CD8-positive, alpha-beta memory T cell (primary cell): Measurements from ENCODE around the gene SLC38A3. TPM values are rescaled to one million over a fixed set of nuclear protein-coding genes. Genes with fewer than 3 reads are reported as not detected.

Experiments
- CTCF ChIA-PET: fragments of 350-600 bp; sonication (Branson Sonifier 250); formaldehyde crosslinking; loops from one replicate; lab custom pipeline; 2021; ENCODE audit warnings: antibody characterized with exemption; lab: Charles Lee
- POLR2A ChIA-PET: fragments of 350-600 bp; sonication (Branson Sonifier 250); formaldehyde crosslinking; loops from one replicate; lab custom pipeline; 2021; ENCODE audit warnings: antibody characterized with exemption; lab: Charles Lee
- DNase-seq, 5 donors: peaks; one replicate each; pipeline versions ENCODE4 v3.0.0 to v3.0.0-alpha.2; 2020 to 2022; ENCODE audit warnings: mixed read lengths in 1 of 5
- H3K27ac ChIP-seq: one replicate; pipeline ENCODE4 v1.7.0; 2013; ENCODE audit warnings: low read depth, mild to moderate bottlenecking, low read length, moderate library complexity
- H3K27me3 ChIP-seq: 2 replicates; pipeline ENCODE4 v1.7.0; 2013; ENCODE audit warnings: low read length, mild to moderate bottlenecking; ENCODE audit not compliant: insufficient read depth, poor library complexity, severe bottlenecking
- H3K36me3 ChIP-seq: 2 replicates; pipeline ENCODE4 v1.7.0; 2013; ENCODE audit warnings: mild to moderate bottlenecking, low read length, moderate library complexity; ENCODE audit not compliant: insufficient read depth
- H3K4me1 ChIP-seq: 2 replicates; pipeline ENCODE4 v1.7.0; 2013; ENCODE audit warnings: mild to moderate bottlenecking, low read length, moderate library complexity; ENCODE audit not compliant: insufficient read depth
- H3K4me3 ChIP-seq: 2 replicates; pipeline ENCODE4 v1.7.0; 2013; ENCODE audit warnings: mild to moderate bottlenecking, low read length
- H3K9me3 ChIP-seq: 2 replicates; pipeline ENCODE4 v1.7.0; 2013; ENCODE audit warnings: mild to moderate bottlenecking, low read length
- H3K27ac Mint-ChIP-seq, 8 donors: one replicate each; pipeline ENCODE4 v1.8.0; 2020 to 2021; ENCODE audit warnings: mixed read lengths in 8 of 8, mild to moderate bottlenecking in 6 of 8, inconsistent platforms in 3 of 8, moderate library complexity in 3 of 8
- H3K27me3 Mint-ChIP-seq, 2 donors: one replicate each; pipeline ENCODE4 v1.8.0; 2020 to 2021; ENCODE audit warnings: mixed read lengths in 2 of 2, mild to moderate bottlenecking in 1 of 2, moderate library complexity in 1 of 2
- H3K36me3 Mint-ChIP-seq, 3 donors: one replicate each; pipeline ENCODE4 v1.8.0; 2020 to 2021; ENCODE audit warnings: mixed read lengths in 3 of 3, inconsistent platforms in 1 of 3, mild to moderate bottlenecking in 1 of 3
- H3K4me1 Mint-ChIP-seq, 3 donors: one replicate each; pipeline ENCODE4 v1.8.0; 2020 to 2021; ENCODE audit warnings: mixed read lengths in 3 of 3, inconsistent platforms in 1 of 3, mild to moderate bottlenecking in 1 of 3
- H3K4me3 Mint-ChIP-seq, 7 donors: one replicate each; pipeline ENCODE4 v1.8.0; 2020 to 2021; ENCODE audit warnings: mixed read lengths in 7 of 7, mild to moderate bottlenecking in 6 of 7, moderate library complexity in 4 of 7, inconsistent platforms in 2 of 7
- H3K9me3 Mint-ChIP-seq, 5 donors: one replicate each; pipeline ENCODE4 v1.8.0; 2020 to 2022; ENCODE audit warnings: mixed read lengths in 5 of 5, mild to moderate bottlenecking in 3 of 5, moderate library complexity in 2 of 5, inconsistent platforms in 1 of 5
- polyA plus RNA-seq: library from polyadenylated mRNA; unstranded; fragments of 300-500 nt; fragmentation: Illumina TruSeq; gene quantifications from one replicate; pipeline ENCODE4 v1.2.3, GENCODE V29; 2021
- total RNA-seq, 2 experiments: library from RNA; stranded (reverse); gene quantifications; one replicate each; pipeline ENCODE4 v1.2.3, GENCODE V29; 2021

The SLC38A3 gene
- total and polyA plus RNA-seq, 3 experiments from 2014 or later = not detected

DNA sequence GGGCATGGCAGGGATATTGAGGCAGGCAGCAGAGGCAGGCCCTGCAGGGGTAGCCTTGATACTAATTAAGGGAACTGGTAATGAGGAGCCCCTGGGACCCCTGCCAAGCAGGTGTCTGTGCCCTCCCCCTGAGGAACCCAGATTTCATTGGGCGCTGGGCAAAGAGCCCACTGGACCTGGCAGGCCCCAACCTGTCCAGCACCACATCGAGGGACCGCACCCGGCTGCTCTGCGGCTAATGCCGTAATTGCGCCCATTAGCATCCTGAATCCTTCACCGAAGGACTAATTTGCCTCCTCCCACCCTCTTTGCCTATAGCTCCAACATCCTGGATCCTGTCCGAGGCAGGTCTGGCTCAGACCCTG, 50.2 kb downstream of the SLC38A3 start:
- Mint-ChIP-seq H3K9me3 (no peaks in the 10 kb centered on the region), H3K27me3 (peaks cover 0 to 2% of the 10 kb centered on the region in 2 donors), H3K27ac (peak overlapping the region in 2 of 8 donors; percentile 4 to 83), H3K36me3 (peaks cover 4 to 82% (median 5%) of the 10 kb centered on the region in 3 donors), H3K4me1 (peaks cover 10 to 32% (median 16%) of the 10 kb centered on the region in 3 donors), H3K4me3 (no peak overlapping the region)
- no peaks in the 10 kb centered on the region for H3K27me3 ChIP-seq
- no peak overlapping the region for H3K27ac ChIP-seq
- no peak for DNase-seq
- no peak overlapping the region for H3K4me3 ChIP-seq
- no peaks in the 10 kb centered on the region for H3K9me3 ChIP-seq
- H3K36me3 ChIP-seq = peaks cover 55% of the 10 kb centered on the region
- POLR2A ChIA-PET = no interaction called here
- H3K4me1 ChIP-seq = peaks cover 29% of the 10 kb centered on the region
- CTCF ChIA-PET = interaction anchor here (0.7 to 8.3 kb wide), 4 partner anchors 7 to 37 kb away, joined by 3 to 101 read pairs (median 5); no protein-coding TSS in a partner anchor

DNA sequence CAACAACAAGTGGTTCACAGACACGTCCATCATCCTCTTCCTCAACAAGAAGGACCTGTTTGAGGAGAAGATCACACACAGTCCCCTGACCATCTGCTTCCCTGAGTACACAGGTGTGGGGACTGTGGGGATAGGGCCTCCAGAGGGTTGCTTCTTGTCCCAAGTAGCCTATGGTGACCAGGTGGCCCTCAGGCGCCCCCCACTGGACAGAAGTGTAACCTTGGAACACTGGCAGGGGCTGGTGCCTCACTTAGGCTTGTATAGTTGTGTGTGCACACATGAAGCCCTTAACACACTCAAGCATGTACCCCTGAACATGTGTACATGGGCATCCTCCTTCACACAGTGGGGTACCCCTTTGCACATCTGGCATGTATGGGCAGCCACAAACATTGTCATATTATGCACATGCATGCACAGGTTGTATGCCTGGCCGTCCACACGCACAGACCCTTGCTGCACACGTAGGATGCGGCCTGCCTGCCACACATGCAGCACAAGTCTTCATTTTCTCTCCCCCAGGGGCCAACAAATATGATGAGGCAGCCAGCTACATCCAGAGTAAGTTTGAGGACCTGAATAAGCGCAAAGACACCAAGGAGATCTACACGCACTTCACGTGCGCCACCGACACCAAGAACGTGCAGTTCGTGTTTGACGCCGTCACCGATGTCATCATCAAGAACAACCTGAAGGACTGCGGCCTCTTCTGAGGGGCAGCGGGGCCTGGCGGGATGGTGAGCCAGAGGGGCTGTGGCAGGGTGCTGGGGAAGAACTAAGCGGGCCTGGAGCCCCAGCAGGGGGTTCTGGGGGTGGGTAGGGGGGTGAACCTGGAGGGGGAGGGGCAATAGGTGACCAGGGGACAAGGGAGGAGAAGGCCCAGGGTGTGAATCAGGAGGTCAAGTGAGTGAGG, 52.2 kb downstream of the SLC38A3 start:
- H3K27me3 Mint-ChIP-seq = peaks cover 0 to 2% of the 10 kb centered on the region in 2 donors
- peaks cover 12% of the 10 kb centered on the region for H3K4me1 ChIP-seq

DNA sequence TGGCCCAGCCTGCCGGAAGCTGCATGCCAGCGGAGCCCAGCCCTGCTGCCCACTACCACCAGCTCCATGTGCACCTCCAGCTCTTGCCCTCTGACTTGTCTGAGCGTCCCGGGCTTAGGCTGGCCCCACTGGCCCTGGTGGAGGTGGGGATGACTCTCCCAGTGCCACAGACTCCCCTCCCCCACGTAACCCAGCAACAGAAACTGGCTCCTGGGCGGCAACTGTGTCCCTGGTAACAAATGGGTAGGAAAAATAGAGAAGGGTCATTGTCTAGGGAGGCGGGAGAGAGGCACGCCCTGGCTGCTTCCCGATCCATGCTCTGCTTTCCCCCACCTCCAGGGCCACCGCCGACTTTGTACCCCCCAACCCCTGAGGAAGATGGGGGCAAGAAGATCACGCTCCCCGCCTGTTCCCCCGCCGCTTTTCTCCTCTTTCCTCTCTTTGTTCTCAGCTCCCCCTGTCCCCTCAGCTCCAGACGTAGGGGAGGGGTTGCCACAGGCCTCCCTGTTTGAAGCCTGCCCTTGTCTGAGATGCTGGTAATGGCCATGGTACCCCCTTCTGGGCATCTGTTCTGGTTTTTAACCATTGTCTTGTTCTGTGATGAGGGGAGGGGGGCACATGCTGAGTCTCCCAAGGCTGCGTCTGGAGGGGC, 53.1 kb downstream of the SLC38A3 start:
- DNase-seq = no peak
- H3K4me1 Mint-ChIP-seq = peaks cover 0 to 21% (median 12%) of the 10 kb centered on the region in 3 donors
- no peaks in the 10 kb centered on the region for H3K9me3 Mint-ChIP-seq
- no peaks in the 10 kb centered on the region for H3K27me3 ChIP-seq
- CTCF ChIA-PET = interaction anchor here (1.1 to 8.3 kb wide), 7 partner anchors 10 to 69 kb away, joined by 3 to 101 read pairs (median 7); partner anchors contain the start of gene GNAI2
- H3K4me3 ChIP-seq = no peak overlapping the region
- peaks cover 0 to 2% of the 10 kb centered on the region in 2 donors for H3K27me3 Mint-ChIP-seq
- H3K36me3 ChIP-seq = peaks cover 36% of the 10 kb centered on the region
- peaks cover 4 to 59% (median 5%) of the 10 kb centered on the region in 3 donors for H3K36me3 Mint-ChIP-seq
- peak overlapping the region in 1 of 7 donors; percentile 70 for H3K4me3 Mint-ChIP-seq
- H3K27ac Mint-ChIP-seq = no peak overlapping the region
- no peak overlapping the region for H3K27ac ChIP-seq
- no peaks in the 10 kb centered on the region for H3K9me3 ChIP-seq
- peaks cover 5% of the 10 kb centered on the region for H3K4me1 ChIP-seq
- POLR2A ChIA-PET = interaction anchor here (0.6 to 2.4 kb wide), 4 partner anchors 17 to 92 kb away, joined by 3 to 11 read pairs (median 8); partner anchors contain the start of genes GNAI2 and NPRL2

More for the DNA sequence above, 52.2 kb downstream of the SLC38A3 start:
- Histone ChIP-seq H3K4me3 (no peak overlapping the region), H3K36me3 (peaks cover 45% of the 10 kb centered on the region), H3K27me3 (no peaks in the 10 kb centered on the region), H3K9me3 (no peaks in the 10 kb centered on the region), H3K27ac (no peak overlapping the region)
- H3K36me3 Mint-ChIP-seq = peaks cover 4 to 66% (median 5%) of the 10 kb centered on the region in 3 donors
- CTCF ChIA-PET = interaction anchor here (0.9 to 8.3 kb wide), 7 partner anchors 9 to 62 kb away, joined by 3 to 101 read pairs (median 7); partner anchors contain the start of gene GNAI2
- H3K4me1 Mint-ChIP-seq = peaks cover 0 to 21% (median 12%) of the 10 kb centered on the region in 3 donors
- peak overlapping the region in 3 of 8 donors; percentile 15 to 84 (median 50) for H3K27ac Mint-ChIP-seq
- POLR2A ChIA-PET = no interaction called here
- no peaks in the 10 kb centered on the region for H3K9me3 Mint-ChIP-seq
- no peak for DNase-seq
- H3K4me3 Mint-ChIP-seq = no peak overlapping the region

DNA sequence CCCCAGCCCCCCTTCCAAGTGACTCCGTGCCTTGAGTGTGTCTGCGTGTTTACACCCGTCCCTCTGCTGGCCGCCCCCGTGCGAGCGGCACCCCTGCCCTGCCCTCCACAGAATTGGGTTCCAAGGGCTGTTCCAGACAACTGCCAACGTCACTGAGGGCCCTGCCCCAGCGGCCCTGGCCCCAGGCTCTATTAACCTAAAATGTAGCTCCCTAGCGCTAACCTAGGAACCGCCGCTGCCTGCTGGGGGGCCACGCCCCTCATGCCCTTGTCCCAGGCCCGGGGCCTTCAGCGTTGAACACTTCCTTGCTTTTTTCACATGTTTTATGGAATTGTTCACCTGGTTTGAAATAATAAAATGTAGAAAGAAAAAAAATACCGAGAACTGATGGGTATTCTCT, 53.9 kb downstream of the SLC38A3 start:
- H3K27me3 Mint-ChIP-seq = peaks cover 0 to 2% of the 10 kb centered on the region in 2 donors
- Histone ChIP-seq H3K4me3 (no peak overlapping the region), H3K27ac (no peak overlapping the region), H3K36me3 (peaks cover 29% of the 10 kb centered on the region), H3K27me3 (no peaks in the 10 kb centered on the region), H3K4me1 (peaks cover 5% of the 10 kb centered on the region), H3K9me3 (no peaks in the 10 kb centered on the region)
- H3K9me3 Mint-ChIP-seq = no peaks in the 10 kb centered on the region
- H3K4me1 Mint-ChIP-seq = peaks cover 0 to 13% (median 8%) of the 10 kb centered on the region in 3 donors
- peaks cover 3 to 51% (median 4%) of the 10 kb centered on the region in 3 donors for H3K36me3 Mint-ChIP-seq
- no peak for DNase-seq
- H3K4me3 Mint-ChIP-seq = no peak overlapping the region
- ChIA-PET CTCF (interaction anchor here (0.8 to 8.3 kb wide), 17 partner anchors 9 to 68 kb away, joined by 3 to 101 read pairs (median 4); partner anchors contain the start of gene IFRD2), POLR2A (interaction anchor here (0.6 to 2.4 kb wide), 5 partner anchors 12 to 91 kb away, joined by 3 to 13 read pairs (median 11); partner anchors contain the start of genes GNAI2 and NPRL2)
- H3K27ac Mint-ChIP-seq = peak overlapping the region in 3 of 8 donors; percentile 6 to 36 (median 12)

DNA sequence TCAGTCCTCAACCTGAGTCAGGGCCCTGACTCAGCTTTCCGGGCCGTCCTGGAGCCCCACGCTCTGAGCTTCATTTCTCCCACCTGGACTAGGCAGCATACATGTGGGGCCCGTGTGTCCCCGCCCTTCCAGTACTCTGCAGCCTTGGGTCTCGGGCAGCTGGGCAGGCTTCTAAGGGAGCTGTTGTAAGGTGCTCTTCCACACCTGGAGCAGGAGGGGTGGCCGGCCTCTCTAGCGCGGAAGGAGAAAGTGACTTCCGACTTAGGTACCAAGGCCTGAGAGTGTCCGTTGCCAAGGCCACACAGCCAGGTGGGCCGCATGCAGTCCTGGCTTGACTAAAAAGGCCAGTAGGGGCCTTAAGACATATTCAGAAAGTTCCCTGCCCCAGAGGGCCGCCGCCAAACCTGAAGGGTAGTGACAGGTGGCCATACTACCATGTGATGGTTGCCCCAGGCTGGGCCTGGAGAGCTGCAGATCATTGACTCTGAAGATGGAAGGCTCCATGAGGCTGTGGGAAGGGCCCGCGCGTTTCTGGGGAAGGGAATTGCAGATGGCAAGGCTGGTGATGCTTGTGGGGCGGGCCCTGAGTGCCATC, 54.5 kb downstream of the SLC38A3 start:
- ChIA-PET CTCF (interaction anchor here (0.8 to 8.3 kb wide), 27 partner anchors 8 to 139 kb away, joined by 3 to 101 read pairs (median 4); partner anchors contain the start of genes GNAI2, GNAT1 and IFRD2), POLR2A (interaction anchor here (1.9 to 2.4 kb wide), 2 partner anchors 13 to 24 kb away, joined by 11 to 13 read pairs; partner anchors contain the start of gene GNAI2)
- Mint-ChIP-seq H3K27ac (peak overlapping the region; percentile 33 to 98 (median 60)), H3K27me3 (no peaks in the 10 kb centered on the region), H3K4me1 (peaks cover 0 to 13% (median 8%) of the 10 kb centered on the region in 3 donors), H3K9me3 (no peaks in the 10 kb centered on the region), H3K4me3 (peak overlapping the region in 6 of 7 donors; percentile 50 to 82 (median 70)), H3K36me3 (peaks cover 3 to 45% (median 4%) of the 10 kb centered on the region in 3 donors)
- H3K4me3 ChIP-seq = no peak overlapping the region
- peaks cover 5% of the 10 kb centered on the region for H3K4me1 ChIP-seq
- no peaks in the 10 kb centered on the region for H3K9me3 ChIP-seq
- DNase-seq = no peak
- no peak overlapping the region for H3K27ac ChIP-seq
- H3K36me3 ChIP-seq = peaks cover 24% of the 10 kb centered on the region
- H3K27me3 ChIP-seq = no peaks in the 10 kb centered on the region

DNA sequence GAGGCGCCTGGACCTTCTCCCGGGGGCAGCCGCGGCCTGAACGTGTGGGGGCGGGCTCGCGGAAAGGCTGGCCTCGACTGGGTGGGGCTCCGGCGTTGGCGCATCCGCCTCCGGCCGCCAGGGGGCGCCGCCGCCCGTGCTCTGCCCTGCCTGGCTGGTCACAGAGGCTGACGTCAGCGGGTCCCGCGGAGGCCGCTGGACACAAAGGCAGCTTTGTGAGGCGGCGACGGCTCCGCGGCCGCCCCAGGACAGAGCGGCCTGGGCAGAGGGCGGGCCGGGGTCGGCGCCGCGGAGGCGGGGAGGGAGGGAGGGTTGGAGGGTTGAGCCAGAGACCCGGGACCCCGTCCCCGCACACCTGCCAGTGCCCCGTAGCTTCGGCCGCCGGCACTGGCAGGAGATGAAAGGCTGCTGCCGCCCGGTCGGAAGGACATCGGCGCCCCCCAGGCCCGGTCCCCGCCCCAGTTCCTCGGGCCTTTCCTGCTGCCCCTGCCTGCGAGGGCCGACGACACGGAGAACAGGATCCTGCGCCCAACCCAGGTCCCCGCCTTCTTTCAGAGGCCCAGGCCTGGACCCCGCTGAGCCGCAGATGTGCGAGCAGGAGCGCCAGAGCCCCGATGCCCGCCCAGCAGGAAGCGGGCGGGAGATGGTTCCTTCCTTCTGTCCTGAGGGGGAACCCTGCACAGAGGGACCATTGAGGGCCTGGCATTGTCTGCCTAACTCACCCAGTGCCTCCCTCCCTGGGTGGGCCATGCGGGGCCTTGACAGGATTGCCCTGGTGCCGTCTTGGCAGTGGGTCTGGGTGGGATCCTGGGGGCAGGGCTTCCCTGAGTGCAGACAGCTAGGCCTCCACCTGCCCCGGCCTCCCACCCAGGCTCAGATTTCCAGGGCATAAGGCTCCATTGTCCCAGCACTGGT, 55.2 kb downstream of the SLC38A3 start:
- Mint-ChIP-seq H3K9me3 (no peaks in the 10 kb centered on the region), H3K4me3 (peak overlapping the region in 6 of 7 donors; percentile 50 to 86 (median 70)), H3K4me1 (peaks cover 0 to 13% (median 8%) of the 10 kb centered on the region in 3 donors), H3K27me3 (no peaks in the 10 kb centered on the region), H3K36me3 (peaks cover 3 to 38% (median 4%) of the 10 kb centered on the region in 3 donors), H3K27ac (peak overlapping the region in 7 of 8 donors; percentile 3 to 98 (median 59))
- POLR2A ChIA-PET = interaction anchor here (1.9 to 2.4 kb wide), 2 partner anchors 14 to 25 kb away, joined by 11 to 13 read pairs; partner anchors contain the start of gene GNAI2
- DNase-seq = peak; percentile 77 to 88 (median 80)
- H3K4me1 ChIP-seq = peaks cover 5% of the 10 kb centered on the region
- H3K4me3 ChIP-seq = peak overlapping the region; percentile 22
- H3K27ac ChIP-seq = peak overlapping the region; percentile 47
- peaks cover 20% of the 10 kb centered on the region for H3K36me3 ChIP-seq
- CTCF ChIA-PET = interaction anchor here (0.5 to 8.3 kb wide), 29 partner anchors 8 to 1661 kb away, joined by 3 to 101 read pairs (median 4); partner anchors contain the start of genes GNAI2, GNAT1, HYAL3 and IFRD2
- no peaks in the 10 kb centered on the region for H3K27me3 ChIP-seq
- no peaks in the 10 kb centered on the region for H3K9me3 ChIP-seq
